ENCODE results near the gene BRMS1.
"Not testable (repeated sequence)": the region's sequence is repeated elsewhere in the genome, so short reads cannot be mapped to it uniquely, and the experiment has no call there.

BRMS1 gene

GRCh38 chr11:66321606-66322005, 23.3 kb downstream of the BRMS1 start:
- FAIRE-seq = no peak

GRCh38 chr11:66320748-66321147, 24.2 kb downstream of the BRMS1 start:
- not testable (repeated sequence) for FAIRE-seq

- FAIRE-seq = not testable (repeated sequence)
Measured at GRCh38 chr11:66320289-66320688, 24.6 kb downstream of the BRMS1 start.

- no peak for FAIRE-seq
Measured at GRCh38 chr11:66318600-66318970, 26.3 kb downstream of the BRMS1 start.

GRCh38 chr11:66317723-66318599, 26.9 kb downstream of the BRMS1 start:
- FAIRE-seq = no peak

GRCh38 chr11:66317322-66317722, 27.6 kb downstream of the BRMS1 start:
- no peak for FAIRE-seq

GRCh38 chr11:66316849-66317251, 28.1 kb downstream of the BRMS1 start, which contains the start of gene CD248:
Gene CD248, minus strand, starts transcription at chr11:66317044. Its CDS starts 17 bp downstream, at chr11:66317027.
- no peak for FAIRE-seq

GRCh38 chr11:66315921-66316811, 28.7 kb downstream of the BRMS1 start:
- FAIRE-seq = no peak

GRCh38 chr11:66315498-66315885, 29.4 kb downstream of the BRMS1 start:
- no peak for FAIRE-seq

- FAIRE-seq = no peak
Measured at GRCh38 chr11:66314561-66315497, 30.1 kb downstream of the BRMS1 start.

GRCh38 chr11:66314186-66314501, 30.8 kb downstream of the BRMS1 start:
- FAIRE-seq = no peak

GRCh38 chr11:66313321-66314185, 31.4 kb downstream of the BRMS1 start:
- FAIRE-seq = no peak

- FAIRE-seq = no peak
Measured at GRCh38 chr11:66312549-66313320, 32.2 kb downstream of the BRMS1 start.

- FAIRE-seq = peak; percentile 27
Measured at GRCh38 chr11:66311965-66312548, 32.8 kb downstream of the BRMS1 start.

- no peak for FAIRE-seq
Measured at GRCh38 chr11:66311470-66311964, 33.4 kb downstream of the BRMS1 start.

GRCh38 chr11:66310803-66311440, 34.0 kb downstream of the BRMS1 start:
- FAIRE-seq = not testable (repeated sequence)

- no peak for FAIRE-seq
Measured at GRCh38 chr11:66310324-66310723, 34.6 kb downstream of the BRMS1 start.

- no peak for FAIRE-seq
Measured at GRCh38 chr11:66309475-66309874, 35.4 kb downstream of the BRMS1 start.

- no peak for FAIRE-seq
Measured at GRCh38 chr11:66302656-66303055, 42.2 kb downstream of the BRMS1 start.

- no peak for FAIRE-seq
Measured at GRCh38 chr11:66299186-66299585, 45.7 kb downstream of the BRMS1 start.

Measured in A204.1 (cell line).